ENCODE measurements around the gene SYMPK.
"Not testable (repeated sequence)": the region's sequence is repeated elsewhere in the genome, so short reads cannot be mapped to it uniquely, and the experiment has no call there.

SYMPK gene

DNA sequence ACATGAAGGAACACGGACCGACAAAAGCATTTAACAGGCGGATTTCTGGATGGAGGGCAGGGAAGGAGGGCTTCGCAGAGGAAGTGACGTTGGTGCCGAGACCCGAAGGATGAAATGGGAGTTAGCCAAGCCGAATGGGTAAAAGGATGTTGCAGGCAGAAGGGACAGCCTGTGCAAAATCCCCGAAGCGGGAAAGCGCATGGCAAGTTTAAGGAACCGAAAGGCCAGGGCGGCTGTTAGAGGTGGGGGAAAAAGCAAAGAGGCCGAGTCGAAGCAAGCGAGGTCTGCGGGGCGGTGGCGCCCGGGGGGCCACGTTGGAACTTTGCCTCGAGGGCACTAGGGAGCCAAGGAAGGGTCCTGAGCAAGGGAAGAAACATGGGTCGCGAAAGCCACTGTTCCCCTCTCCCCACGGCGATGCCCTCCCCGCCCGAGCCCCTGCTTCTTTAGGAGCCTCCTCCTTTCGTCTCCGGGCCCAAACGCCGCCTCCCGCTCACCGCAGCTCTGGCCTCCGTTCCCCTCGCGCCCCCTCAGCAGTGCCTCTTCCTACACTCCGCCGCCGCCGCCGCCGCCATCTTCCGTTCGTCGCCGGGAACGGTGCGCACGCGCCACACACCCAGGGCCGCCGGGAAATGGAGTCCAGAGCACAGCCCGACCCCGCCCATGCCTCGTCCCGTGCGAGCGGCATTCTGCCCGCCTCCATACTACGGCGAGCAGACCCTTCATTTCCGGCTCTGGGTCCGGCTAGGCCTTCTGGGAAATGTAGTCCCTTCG is at the start of gene SYMPK:
Gene SYMPK (minus strand): TSS at position 584 of the 771 bp plus-strand sequence. CDS start 8,652 bp downstream, outside the sequence.
- peak; percentile 96 to 98 for DNase-seq (ENCODE audit: low read depth in 1 of 2, low spot score in 1 of 2)

DNA sequence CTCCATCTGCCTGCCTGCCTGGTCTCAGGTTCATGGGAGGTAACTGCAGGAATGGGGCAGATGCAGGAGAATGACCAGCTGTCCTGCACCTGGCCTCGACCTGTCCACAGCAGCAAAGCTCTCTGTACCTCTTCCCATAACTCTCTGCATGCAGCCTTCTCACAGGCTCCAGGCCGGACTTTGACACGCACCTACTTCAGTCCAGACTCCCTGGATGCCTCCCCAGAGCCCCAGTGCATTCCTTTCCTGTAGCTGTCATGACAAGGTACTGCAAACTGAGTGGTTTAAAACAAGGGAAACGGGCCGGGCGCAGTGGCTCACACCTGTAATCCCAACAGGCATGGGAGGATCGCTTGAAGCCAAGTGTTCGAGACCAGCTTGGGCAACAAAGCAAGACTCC is 48.3 kb upstream of the SYMPK start:
- no peak for DNase-seq (ENCODE audit: low read depth in 1 of 2, low spot score in 1 of 2)

DNA sequence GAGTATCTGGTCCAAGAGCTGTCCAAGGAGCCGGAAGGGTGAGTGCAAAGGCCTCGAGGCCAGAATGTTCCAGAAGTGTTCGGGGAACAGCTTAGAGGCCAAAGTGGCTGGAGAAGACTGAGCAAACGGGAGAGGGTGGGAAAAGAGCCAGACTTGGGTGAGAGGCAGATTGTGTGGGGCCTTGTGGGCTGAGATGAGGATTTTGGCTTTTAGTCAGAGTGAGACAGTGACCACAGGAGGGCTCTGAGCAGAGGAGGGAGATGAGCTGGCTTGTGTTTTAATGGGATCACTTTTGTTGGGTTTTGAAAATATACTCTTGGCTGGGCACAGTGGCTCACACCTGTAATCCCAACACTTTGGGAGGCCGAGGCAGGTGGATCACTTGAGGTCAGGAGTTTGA is 46.0 kb upstream of the SYMPK start:
- DNase-seq (ENCODE audit: low read depth in 1 of 2, low spot score in 1 of 2) = no peak

DNA sequence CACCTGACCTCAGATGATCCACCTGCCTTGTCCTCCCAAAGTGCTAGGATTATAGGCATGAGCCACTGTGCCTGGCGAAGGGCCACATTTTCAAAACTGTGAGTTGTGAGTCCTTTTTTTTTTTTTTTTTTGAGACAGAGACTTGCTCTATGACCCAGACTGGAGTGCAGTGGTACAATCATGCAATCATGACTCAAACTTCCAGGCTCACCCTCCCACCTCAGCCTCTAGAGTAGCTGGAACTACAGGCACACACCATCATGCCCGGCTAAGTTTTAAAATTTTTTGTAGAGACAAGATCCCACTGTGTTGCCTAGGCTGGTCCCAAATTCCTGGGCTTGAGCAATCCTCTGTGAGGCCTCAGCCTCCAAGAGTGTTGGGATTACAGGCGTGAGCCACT is 43.3 kb upstream of the SYMPK start:
- DNase-seq (ENCODE audit: low read depth in 1 of 2, low spot score in 1 of 2) = no peak

DNA sequence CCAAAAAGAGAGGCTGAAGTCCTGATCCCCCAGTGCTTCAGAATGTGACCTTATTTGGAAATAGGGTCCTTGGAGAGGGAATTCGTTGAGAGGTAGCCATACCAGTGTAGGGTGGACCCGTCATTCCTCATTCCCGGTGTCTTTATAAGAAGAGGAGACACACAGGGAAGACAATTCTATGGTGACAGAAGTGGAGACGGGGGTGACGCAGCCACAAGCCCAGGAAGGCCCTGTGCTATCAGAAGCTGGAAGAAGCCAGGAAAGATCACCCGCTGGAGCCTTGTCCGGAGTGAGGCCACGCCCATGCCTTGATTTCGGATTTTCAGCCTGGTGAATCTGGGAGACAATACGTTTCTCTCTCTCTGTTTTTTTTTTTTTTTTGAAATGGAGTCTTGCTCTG is 42.1 kb upstream of the SYMPK start:
- DNase-seq (ENCODE audit: low read depth in 1 of 2, low spot score in 1 of 2) = no peak

DNA sequence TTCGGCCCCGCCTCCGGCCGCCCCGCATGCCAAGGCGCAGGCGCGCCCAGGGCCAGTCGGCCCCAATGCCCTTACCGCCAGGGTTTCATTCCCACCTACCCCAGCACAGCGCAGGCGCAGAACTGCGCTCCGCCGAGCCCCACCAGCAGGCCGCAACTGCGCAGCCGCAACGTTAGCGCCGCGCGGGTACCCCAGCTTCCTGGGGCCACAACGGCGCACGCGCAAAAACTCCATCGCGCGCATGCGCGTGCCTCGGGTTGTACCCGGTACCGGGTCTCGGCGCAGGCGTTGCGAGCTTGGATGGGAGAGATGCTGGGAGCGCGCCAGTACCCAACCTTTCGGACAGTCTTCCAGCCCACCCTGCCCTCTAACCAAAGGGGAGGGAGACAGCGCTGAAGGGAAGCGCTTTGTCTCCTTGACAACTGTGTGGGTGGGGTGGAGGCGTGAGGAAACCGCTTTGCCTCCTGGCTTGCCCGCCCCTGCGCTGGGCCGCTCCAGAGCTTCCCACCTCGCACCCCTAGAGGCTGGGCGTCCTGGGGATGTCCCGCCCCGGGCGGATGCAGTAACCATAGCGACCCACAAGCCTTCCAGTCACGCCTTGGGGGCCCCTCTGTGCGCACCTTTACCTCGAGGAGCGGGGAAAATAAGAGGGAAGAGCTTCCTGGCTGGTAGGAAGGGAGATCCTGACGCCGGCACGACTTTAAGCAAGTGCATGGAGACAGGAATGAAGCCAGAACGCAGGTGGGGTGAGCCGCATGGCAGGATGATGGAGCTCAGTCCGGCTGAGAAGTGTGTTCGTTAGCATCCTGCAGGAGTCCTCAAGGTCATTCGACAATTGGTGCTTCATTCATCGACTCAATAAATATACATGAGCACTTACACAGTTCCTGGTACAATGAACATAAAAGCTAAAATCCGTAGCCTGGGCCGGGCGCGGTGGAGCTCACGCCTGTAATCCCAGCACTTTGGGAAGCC is 40.0 kb upstream of the SYMPK start:
- peak; percentile 99 for DNase-seq (ENCODE audit: low read depth in 1 of 2, low spot score in 1 of 2)

DNA sequence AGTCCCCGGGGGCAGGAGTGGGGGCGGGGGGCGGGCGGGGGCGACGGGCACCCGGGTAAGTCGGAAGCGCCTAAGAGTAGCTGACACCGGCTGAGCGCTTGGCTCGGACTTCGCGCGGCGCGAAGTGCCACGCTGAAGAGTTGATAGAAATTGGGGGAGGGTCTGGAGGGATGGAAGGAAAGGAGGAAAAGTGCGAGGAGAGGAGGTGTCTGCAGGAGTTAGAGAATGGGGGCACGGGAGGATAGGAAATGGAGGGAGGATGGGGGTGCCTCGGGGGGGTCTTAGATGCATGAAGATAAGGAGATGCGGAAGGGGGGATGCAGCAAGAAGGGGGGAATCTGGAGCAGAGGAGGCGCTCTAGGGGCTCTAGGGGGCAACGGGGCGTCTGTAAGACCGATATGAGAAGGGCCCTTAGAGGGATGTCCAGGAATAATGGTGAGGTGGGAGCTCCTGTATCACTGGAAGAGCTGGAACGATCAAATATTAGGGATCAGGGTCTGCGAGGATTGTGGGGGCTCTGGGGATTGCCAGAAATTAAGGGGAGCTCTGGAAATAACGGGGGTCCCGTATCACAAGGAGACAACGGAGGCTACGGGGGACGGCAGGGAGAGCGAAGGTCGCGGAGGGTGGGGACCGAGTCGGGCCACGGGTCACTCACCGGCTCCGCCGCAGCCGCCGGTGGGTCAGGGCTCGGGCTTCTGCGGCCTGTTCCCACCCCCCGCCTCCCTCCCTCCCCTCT is 39.1 kb upstream of the SYMPK start, which contains the start of gene MYPOP:
Gene MYPOP (minus strand): TSS at position 702 of the 739 bp plus-strand sequence. CDS start 840 bp downstream, outside the sequence.
- peak in 1 of 2 donors; percentile 20 for DNase-seq (ENCODE audit: low read depth in 1 of 2, low spot score in 1 of 2)

DNA sequence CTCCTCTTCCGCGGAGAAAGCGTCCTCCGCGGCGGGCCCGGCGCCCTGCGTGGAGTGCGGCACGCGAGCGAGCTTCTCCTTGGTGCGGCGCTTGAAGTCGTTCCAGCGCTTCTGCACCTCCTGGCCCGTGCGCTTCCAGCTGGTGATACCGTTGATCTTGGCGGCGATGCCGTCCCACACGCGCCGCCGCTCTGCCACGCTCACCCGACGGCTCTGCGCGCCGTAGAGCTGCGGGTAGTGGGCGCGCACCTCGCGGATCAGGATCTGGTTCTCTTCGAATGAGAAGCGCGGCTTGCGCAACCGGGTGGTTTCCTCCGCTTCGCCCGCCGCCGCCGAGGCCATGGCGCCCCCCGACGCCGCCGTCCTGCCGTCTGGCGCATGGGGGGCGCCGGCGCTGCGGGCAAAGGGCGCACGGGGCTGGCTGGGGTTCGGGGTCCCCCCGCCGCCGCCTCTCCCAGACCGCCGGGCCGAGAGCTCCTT is 38.5 kb upstream of the SYMPK start:
- no peak for DNase-seq (ENCODE audit: low read depth in 1 of 2, low spot score in 1 of 2)

DNA sequence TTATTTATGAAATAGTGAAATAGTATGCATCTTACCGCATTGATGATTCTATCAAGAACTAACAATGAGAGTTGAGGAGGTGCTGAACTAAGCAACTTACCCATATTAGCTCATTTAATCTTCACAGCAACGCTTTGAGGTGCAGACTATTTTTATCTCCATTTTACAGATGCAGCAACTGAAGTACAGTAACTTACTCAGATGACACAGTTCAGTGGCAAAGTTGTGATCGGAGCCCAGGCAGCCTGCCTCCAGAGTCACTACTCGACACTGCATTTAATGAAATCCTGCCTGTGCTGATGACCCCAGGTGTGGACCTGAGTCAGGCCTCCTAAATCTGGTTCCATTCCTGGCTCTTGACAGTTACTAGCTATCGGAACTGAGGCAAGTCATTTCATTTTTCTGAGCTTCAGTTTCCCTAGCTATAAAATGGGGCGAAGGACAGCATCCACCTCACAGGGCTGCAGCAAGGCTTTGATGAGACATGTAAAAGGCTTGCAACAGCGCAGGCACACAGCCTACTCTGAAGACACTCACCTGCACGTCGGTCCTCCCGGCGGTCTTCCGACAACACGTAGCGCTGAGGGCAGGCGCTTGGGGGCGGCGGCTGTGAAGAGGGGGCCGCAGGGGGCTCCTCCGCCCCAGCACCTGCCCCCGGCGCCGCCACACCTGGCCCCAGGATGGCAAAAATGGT is 37.9 kb upstream of the SYMPK start:
- no peak for DNase-seq (ENCODE audit: low read depth in 1 of 2, low spot score in 1 of 2)

DNA sequence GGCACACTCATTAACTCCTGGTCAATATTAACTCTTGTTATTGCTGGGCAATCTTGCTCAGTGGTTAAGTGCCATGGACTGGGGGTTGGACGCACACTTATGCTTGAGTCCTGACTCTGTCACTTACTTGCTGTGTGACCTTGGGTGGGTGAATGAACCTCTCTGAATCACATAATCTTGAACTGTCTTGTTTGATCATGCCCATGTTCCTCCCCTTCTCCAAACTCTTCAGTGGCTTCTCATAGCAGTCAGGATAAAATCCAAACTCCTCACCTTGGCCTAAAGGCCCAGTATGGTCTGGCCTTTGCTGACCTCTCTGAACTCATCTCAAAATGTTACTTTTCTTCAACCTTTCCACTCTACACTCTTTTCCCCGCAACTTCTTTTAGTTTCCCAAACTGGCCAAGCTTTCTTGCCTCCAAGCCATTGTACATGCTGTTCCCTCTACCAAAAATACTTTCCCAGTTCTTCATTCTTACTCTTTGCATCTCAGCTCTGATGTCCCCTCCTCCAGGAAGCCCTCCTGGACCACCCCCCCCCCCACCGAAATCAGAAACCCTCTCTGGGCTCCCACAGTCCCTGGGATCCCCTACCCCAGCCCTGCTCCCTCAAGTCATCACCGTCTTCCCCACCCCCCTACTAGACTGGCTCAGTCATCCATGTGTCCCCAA is 37.1 kb upstream of the SYMPK start:
- DNase-seq (ENCODE audit: low read depth in 1 of 2, low spot score in 1 of 2) = no peak

DNA sequence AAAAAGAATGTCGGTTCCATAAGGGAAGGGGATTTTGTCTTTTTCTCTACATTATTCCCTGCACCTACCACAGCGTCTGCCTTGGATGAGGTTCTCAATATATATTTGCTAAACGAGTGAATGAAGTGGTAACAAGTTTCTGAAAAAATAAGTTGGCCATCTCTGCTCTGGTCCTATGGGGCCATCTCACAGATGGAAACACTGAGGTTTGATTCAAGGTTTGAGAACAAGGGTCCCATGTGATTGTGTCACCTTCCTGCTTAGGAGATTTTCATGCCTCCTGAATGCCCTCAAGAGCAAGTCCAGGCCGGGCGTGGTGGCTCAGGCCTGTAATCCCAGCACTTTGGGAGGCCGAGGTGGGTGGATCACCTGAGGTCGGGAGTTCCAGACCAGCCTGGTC is 36.3 kb upstream of the SYMPK start:
- DNase-seq (ENCODE audit: low read depth in 1 of 2, low spot score in 1 of 2) = no peak

DNA sequence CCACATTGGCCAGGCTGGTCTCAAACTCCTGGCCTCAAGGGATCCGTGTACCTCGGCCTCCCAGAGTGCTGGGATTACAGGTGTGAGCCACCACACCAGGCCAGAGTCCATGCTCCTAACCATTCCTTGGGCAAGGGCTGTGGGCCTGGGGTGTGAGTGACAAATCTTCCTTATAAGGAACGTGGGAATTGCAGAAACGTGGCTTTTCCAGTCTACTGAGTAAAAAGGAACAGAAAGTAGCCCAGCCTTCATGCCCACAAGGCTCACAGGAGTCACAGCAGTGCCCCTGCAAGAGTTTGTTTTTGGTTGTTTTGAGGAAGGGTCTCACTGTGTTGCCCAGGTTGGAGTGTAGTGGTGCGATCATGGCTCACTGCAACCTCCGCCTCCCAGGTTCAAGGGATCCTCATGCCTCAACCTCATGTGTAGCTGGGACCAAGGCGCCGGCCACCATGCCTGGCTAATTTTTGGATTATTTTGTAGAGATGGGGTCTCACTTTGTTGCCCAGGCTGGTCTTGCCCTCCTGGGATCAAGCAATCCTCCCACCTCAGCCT is 34.4 kb upstream of the SYMPK start:
- no peak for DNase-seq (ENCODE audit: low read depth in 1 of 2, low spot score in 1 of 2)

DNA sequence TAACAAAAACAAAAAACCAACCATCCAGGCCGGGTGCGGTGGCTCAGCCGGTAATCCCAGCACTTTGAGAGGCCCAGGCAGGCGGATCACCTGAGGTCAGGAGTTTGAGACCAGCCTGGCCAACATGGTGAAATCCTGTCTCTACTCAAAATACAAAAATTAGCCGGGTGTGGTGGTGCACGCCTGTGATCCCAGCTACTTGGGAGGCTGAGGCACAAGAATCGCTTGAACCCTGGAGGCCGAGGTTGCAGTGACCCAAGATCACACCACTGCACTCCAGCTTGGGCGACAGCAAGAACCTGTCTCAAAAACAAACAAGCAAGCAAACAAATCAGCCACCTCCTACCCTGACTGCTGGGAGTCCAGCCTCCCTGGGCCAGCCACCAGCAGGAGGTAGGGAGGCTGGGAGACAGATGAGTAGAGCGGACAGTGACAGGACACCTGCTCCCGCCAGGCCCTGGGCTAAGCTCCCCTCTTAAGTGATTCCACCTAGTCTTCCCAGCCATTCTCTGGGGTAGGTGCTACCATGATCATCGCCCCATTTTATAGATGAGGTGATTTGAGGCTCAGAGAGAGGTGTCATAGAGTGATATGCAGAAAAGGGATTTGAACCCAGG is 33.1 kb upstream of the SYMPK start:
- DNase-seq (ENCODE audit: low read depth in 1 of 2, low spot score in 1 of 2) = not testable (repeated sequence)

DNA sequence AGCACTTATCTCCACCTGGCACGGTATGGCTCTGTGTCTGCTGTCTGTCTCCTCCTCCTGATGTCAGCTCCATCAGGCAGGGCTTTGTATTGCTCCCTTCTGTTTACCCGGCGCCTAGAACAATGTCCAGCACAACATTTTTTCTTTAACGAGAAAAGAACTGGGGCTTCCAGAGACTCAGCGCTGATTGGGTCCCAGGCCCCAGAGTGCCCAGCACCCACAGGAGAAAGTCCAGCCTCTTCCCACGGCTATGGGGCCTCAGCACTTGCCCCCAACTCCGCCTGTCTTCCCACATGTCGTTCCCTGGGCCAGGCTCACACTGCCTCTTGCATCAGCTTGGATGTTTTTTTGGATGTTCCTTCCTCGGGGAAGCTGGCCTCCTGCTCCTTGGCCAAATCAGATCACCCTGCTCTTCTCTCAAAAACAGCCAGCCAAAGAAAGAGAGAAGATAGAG is 32.6 kb upstream of the SYMPK start:
- DNase-seq (ENCODE audit: low read depth in 1 of 2, low spot score in 1 of 2) = no peak

DNA sequence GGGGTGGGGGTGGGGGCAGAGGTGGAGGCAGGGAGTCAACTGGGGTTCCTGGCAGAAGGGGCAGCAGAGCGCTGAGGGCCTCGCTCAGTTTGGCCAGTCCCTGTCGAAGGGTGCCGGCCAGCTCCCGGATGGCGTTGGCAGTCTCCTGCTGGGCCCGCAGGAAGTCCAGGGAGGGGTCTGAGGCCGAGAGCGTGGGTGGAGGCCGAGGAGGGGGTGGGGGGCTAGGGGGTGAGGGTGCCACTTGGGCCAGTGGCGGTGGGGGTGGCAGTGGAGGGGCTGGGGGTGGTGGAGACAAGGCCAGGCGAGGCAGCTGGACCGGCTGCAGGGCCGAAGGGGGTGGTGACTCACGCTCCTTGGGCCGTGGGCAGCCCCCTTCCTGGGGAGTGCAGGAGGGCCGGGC is 27.9 kb upstream of the SYMPK start:
- DNase-seq (ENCODE audit: low read depth in 1 of 2, low spot score in 1 of 2) = no peak

DNA sequence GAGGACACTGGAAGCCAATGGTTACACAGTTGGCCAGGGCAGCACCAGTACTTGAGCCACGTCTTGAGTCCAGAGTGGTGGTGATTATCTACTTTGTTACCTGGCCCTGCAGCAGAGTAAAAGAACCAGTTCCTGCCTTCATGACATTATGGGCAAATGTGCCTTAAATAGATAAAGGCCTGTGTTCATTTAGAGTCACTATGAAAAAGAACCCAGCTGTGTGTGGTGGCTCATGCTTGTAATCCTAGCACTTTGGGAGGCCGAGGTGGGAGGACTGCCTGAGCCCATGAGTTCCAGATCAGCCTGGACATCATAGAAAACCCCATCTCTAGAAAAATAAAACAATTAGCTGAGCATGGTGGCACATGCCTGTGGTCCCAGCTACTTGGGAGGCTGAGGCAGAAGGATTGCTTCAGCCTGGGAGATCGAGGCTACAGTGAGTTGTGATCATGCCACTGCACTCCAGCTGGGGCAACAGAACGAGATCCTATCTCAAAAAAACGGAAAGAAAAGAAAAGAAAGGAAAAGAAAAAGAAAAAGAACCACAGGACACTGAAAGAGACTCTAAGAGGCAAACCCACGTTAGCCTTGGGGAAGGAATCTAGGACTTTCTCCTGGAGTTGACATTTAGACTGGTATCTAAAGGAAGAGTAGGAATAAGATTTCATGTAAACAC is 26.4 kb upstream of the SYMPK start:
- no peak for DNase-seq (ENCODE audit: low read depth in 1 of 2, low spot score in 1 of 2)

DNA sequence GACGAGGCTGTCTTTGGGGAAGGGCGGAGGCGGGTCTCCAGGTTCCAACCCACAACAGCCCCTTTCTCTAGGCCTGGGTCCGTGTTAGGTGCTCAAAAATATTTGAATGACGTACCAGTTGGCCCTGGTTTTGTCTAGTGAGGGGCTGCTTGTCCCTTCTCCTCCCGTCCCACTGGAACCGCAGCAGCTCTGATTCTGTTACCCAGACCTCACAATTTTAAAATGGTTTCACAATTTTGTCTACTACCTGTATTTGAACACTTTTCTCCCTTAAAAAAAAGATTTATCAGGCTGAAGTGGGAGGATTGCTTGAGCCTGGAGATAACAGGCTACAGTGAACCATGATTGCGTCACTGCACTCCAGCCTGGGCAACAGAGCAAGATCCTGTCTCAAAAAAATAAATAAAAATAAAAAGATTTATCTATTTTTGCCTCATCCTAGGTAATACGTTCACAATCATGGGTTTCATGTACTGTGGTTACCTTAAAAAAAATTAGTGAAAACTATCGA is 24.3 kb upstream of the SYMPK start:
- no peak for DNase-seq (ENCODE audit: low read depth in 1 of 2, low spot score in 1 of 2)

DNA sequence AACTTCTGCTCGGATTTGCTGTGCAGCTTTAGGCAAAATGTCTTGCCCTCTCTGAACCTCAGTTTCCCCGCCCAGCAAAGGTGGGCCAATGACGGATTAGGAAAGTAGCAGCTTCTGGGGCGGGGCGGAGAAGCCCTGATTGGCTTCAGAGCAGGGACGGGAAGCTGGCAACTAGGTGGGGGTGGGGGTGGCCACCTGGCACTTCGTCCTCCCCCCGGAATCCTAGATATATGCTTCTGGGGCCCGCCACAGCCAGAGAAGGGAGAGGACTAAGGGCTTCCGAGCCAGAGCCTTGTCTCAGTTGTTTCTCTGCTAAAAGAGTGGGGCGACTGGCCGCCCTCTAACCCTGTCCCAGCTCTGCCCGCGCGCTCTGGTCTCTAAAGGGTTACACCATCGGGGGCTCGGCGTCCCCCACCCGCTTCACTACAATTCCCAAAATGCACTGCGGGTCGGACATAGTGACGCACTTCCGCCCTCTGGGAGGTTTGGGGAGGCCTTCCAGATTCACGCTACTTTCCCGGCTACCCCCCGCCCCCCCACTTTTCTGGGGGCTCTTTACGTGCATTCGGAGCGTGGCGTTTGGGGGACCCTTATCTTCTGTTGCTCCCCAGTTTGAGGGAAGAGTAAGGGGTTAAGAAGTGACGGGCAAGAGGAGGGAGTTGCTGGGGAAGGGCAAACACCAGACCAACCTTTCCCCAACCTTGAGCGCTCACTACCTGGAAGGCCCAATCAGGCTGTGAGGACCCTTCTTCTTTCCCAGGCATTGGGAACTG is 23.7 kb upstream of the SYMPK start:
- DNase-seq (ENCODE audit: low read depth in 1 of 2, low spot score in 1 of 2) = peak; percentile 80 to 83

Measured in activated CD4-positive, alpha-beta T cell treated with anti-CD3 and anti-CD28 coated beads, Interleukin-2, amount 50 U/mL, for 24 hours (primary cell).